Colonic mucosa (tissue), 4 donors: ENCODE measurements around the gene GRIK5. TPM values are rescaled to one million over a fixed set of nuclear protein-coding genes. Genes with fewer than 3 reads are reported as not detected.
A peak's percentile ranks its signal among the peaks of the same experiment; 100 is the strongest.

Source experiments
- DNase-seq: peaks from one replicate; pipeline ENCODE4 v3.0.0-alpha.2; 2020
- H3K27ac ChIP-seq: fragments of 200-600 bp; one replicate; pipeline ENCODE4 v1.8.0; 2021
- H3K27me3 ChIP-seq: fragments of 200-600 bp; one replicate; pipeline ENCODE4 v1.8.0; 2021
- H3K36me3 ChIP-seq: fragments of 200-600 bp; one replicate; pipeline ENCODE4 v1.8.0; 2021
- H3K4me1 ChIP-seq: fragments of 200-600 bp; one replicate; pipeline ENCODE4 v1.8.0; 2021; ENCODE audit warnings: mild to moderate bottlenecking
- H3K4me3 ChIP-seq: fragments of 200-600 bp; one replicate; pipeline ENCODE4 v1.8.0; 2021
- H3K9ac ChIP-seq, 2 donors: one replicate each; pipeline ENCODE4 v1.7.0; 2013; ENCODE audit warnings: control low read depth in 2 of 2, low read depth in 2 of 2, low read length in 2 of 2
- H3K9me3 ChIP-seq: fragments of 200-600 bp; one replicate; pipeline ENCODE4 v1.8.0; 2021
- intact Hi-C: fragments of 100-400 bp; cut with DNase I; formaldehyde crosslinking; loops from one replicate; pipeline ENCODE4 v1.14.1; 2022
- total RNA-seq, 2 donors: library from RNA; stranded (reverse); fragmentation: NEBNext Ultra II Directional in 1 of 2; extraction: Animal tissue kit (Norgen Biotek cat#: 25700) in 1 of 2; gene quantifications; one replicate each; pipeline ENCODE4 v1.2.1, GENCODE V29; 2021
- TF ChIP-seq, protein P1 (sequence below): fragments of 200-600 bp; IDR thresholded peaks from one replicate; pipeline ENCODE4 v1.8.0; 2022; ENCODE audit warnings: antibody characterized with exemption, mild to moderate bottlenecking
- donor health status: healthy.
- donor health status: DM: no; HTN: no; CAD: no.
- donor health status: DM: no; HTN: no; CAD: no.

The GRIK5 gene
- total RNA-seq, 2 donors from 2014 or later, result 0.62 to 2.3 TPM

DNA sequence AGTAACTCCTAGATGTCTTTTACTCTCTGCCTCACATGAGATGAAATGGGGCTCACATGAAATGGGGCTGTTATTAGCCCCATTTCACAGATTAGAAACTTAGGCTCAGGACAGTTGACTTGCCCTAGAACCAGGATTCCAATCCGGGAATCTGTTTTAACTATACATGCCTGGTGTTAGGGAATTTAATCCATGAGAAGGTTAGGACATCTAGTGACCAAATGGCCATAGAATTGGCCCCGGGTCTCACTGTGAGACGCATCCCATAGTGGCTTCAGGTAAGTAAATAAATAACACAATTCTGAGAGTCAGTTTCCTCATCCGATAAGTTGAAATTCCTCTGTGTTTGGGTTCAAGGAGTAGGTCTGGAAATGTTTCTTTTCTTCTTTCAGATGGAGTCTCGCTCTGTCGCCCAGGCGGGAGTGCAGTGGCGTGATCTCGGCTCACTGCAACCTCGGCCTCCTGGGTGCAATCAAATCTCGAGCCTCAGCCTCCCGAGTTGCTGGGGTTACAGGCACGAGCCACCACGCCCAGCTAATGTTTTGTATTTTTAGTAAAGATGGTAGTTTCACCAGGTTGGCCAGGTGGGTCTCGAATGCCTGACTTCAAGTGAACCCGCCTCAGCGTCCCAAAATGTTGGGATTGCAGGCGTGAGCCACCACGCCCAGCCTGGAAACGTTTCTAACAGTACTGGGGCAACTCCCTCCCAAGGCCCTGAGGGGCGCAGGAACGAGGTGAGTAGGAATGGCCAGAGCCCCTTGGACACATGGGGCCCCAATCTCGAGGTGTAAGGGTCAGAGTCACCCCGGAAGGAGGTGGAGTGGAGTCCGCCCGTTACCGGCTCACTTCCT is 4.7 kb upstream of the GRIK5 start:
- no peaks in the 10 kb centered on the region for H3K27me3 ChIP-seq

GRCh38 chr19:42071247-42071646 is 1.2 kb upstream of the GRIK5 start:
- H3K4me3 ChIP-seq, result no peak overlapping the region
- no peak overlapping the region for H3K27ac ChIP-seq
- no peak overlapping the region for H3K9ac ChIP-seq
- no peaks in the 10 kb centered on the region for H3K9me3 ChIP-seq
- peaks cover 5% of the 10 kb centered on the region for H3K27me3 ChIP-seq
- intact Hi-C loops, result no loop called here
- TF ChIP-seq, protein P1, sequence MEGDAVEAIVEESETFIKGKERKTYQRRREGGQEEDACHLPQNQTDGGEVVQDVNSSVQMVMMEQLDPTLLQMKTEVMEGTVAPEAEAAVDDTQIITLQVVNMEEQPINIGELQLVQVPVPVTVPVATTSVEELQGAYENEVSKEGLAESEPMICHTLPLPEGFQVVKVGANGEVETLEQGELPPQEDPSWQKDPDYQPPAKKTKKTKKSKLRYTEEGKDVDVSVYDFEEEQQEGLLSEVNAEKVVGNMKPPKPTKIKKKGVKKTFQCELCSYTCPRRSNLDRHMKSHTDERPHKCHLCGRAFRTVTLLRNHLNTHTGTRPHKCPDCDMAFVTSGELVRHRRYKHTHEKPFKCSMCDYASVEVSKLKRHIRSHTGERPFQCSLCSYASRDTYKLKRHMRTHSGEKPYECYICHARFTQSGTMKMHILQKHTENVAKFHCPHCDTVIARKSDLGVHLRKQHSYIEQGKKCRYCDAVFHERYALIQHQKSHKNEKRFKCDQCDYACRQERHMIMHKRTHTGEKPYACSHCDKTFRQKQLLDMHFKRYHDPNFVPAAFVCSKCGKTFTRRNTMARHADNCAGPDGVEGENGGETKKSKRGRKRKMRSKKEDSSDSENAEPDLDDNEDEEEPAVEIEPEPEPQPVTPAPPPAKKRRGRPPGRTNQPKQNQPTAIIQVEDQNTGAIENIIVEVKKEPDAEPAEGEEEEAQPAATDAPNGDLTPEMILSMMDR, result no peak
- no peaks in the 10 kb centered on the region for H3K4me1 ChIP-seq
- DNase-seq, result no peak
- no peaks in the 10 kb centered on the region for H3K36me3 ChIP-seq

More for the DNA sequence above, 4.7 kb upstream of the GRIK5 start:
- Histone ChIP-seq H3K36me3 (peaks cover 3% of the 10 kb centered on the region), H3K4me1 (no peaks in the 10 kb centered on the region), H3K4me3 (peak overlapping the region; percentile 80), H3K27ac (peak overlapping the region; percentile 97), H3K9ac (peak overlapping the region; percentile 90 to 91), H3K9me3 (no peaks in the 10 kb centered on the region)
- TF ChIP-seq, protein P1, result no peak
- intact Hi-C loops, result no loop called here
- DNase-seq, result peak; percentile 52

DNA sequence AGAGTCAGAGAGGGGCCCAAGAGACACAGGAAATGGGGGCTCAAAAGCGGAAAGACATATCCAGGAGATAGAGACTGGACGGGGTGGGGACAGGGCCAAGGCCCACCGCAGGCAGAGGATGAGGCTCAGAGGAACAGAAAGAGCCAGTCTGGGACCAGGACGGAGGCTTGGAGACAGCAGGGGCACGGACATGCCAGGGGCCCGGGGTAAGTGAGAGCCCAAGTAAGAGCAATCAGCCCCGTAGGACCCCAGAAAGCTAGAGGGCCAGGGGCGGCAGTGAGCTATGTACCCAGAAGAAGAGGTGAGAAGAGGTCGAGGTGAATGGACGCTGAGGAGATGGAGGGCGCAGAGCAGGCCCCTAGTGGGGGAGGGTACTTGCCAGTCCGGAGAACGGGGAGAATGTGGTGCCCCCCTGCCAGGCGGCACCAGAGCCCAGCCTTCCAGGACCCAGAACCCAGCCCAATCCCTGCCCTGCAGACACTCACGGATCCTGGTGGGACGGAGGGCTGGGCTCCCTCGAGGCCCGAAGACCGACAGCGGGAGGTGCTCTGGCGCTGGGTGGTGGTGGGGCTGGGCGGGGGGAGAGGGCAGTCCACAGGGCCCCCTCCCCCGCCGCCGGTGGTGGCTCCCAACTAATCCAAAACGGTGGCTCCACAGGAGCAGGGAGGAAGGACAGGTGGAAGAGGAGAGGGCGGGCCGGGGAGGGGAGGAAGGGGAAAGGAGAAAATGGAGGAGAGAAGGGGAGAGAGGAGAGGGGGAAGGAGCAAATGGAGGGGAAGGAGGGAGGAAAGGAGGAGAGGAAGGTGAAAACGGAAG is 1.0 kb downstream of the GRIK5 start:
- Histone ChIP-seq H3K4me1 (no peaks in the 10 kb centered on the region), H3K9me3 (no peaks in the 10 kb centered on the region), H3K4me3 (peak overlapping the region; percentile 3), H3K27me3 (peaks cover 5% of the 10 kb centered on the region), H3K36me3 (no peaks in the 10 kb centered on the region), H3K27ac (no peak overlapping the region), H3K9ac (peak overlapping the region in 1 of 2 donors; percentile 12)
- TF ChIP-seq, protein P1, result no peak
- DNase-seq, result no peak
- intact Hi-C loops, result no loop called here

DNA sequence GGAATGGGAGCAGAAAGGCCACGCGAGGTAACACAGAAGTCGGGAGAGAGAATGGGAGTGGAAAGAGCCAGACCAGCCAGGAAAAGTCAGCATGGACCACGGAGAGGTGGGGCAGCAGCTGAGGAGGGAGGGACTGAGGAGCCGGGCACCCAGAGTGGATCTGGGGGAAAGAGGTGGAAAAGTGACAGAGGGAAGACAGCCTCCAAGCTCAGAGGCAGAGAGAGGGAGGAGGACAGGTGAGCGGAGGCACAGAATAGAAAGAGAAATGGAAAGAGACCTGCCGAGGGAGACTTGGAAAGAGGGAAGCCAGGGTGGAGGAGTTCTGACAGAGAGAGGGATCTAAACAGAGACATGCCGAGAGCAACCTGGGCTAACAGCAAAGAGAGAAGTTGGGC is 1.6 kb downstream of the GRIK5 start:
- Histone ChIP-seq H3K4me1 (no peaks in the 10 kb centered on the region), H3K4me3 (peak overlapping the region; percentile 3), H3K9ac (no peak overlapping the region), H3K36me3 (no peaks in the 10 kb centered on the region), H3K9me3 (no peaks in the 10 kb centered on the region), H3K27ac (no peak overlapping the region), H3K27me3 (peaks cover 5% of the 10 kb centered on the region)
- DNase-seq, result no peak
- TF ChIP-seq, protein P1, result no peak
- intact Hi-C loops, result no loop called here

- TF ChIP-seq, protein P1, result no peak
- Histone ChIP-seq H3K4me3 (no peak overlapping the region), H3K9ac (no peak overlapping the region), H3K27ac (no peak overlapping the region), H3K4me1 (no peaks in the 10 kb centered on the region), H3K36me3 (no peaks in the 10 kb centered on the region), H3K9me3 (no peaks in the 10 kb centered on the region), H3K27me3 (peaks cover 5% of the 10 kb centered on the region)
- no peak for DNase-seq
- intact Hi-C loops, result no loop called here
Measured at GRCh38 chr19:42067315-42067888, 2.6 kb downstream of the GRIK5 start.
